Keratinocyte (primary cell): Measurements from ENCODE around the gene NCOA6.

Experiments
- EZH2 ChIP-seq: IDR thresholded peaks from one replicate; pipeline ENCODE4 v1.6.1; 2012; ENCODE audit warnings: inconsistent platforms, mild to moderate bottlenecking, low read length, moderate library complexity
- TF ChIP-seq, protein P1 (sequence below), 3 experiments: IDR thresholded peaks in 1 of 3; conservative IDR thresholded peaks in 1 of 3; optimal IDR thresholded peaks in 1 of 3; 2 replicates in 2 of 3; 3 replicates in 1 of 3; pipeline versions ENCODE3 to v1.5.1; 2011; ENCODE audit warnings: low read length in 3 of 3, mild to moderate bottlenecking in 3 of 3, moderate library complexity in 2 of 3, control low read depth in 1 of 3, inconsistent platforms in 1 of 3; ENCODE audit not compliant: insufficient read depth in 2 of 3; ENCODE audit errors: extremely low read depth in 1 of 3

DNA sequence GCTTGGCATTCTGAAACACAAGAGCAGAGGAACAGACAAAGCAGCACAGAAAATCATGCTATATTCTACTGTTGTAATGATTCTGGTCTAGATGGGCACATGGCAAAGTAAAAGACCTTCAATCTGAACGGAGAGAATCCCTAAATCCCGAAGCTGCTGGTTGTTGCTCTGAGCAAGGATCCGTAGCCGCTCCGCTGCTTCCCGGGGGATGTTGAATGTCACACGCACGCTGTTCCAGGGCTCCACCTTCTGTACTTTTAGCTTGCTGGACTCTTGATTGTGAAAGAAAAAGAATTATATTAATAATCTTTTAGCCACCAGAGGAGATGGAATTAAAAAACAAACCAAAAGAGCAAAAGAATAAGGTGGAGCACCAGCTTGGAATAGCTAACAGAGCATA, 49.3 kb downstream of the NCOA6 start:
- TF ChIP-seq, protein P1, sequence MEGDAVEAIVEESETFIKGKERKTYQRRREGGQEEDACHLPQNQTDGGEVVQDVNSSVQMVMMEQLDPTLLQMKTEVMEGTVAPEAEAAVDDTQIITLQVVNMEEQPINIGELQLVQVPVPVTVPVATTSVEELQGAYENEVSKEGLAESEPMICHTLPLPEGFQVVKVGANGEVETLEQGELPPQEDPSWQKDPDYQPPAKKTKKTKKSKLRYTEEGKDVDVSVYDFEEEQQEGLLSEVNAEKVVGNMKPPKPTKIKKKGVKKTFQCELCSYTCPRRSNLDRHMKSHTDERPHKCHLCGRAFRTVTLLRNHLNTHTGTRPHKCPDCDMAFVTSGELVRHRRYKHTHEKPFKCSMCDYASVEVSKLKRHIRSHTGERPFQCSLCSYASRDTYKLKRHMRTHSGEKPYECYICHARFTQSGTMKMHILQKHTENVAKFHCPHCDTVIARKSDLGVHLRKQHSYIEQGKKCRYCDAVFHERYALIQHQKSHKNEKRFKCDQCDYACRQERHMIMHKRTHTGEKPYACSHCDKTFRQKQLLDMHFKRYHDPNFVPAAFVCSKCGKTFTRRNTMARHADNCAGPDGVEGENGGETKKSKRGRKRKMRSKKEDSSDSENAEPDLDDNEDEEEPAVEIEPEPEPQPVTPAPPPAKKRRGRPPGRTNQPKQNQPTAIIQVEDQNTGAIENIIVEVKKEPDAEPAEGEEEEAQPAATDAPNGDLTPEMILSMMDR (optimal IDR thresholded peaks at IDR 0.05 in 1 of 3, IDR thresholded peaks at IDR 0.05 in 1 of 3, conservative IDR thresholded peaks at IDR 0.05 in 1 of 3; ENCODE audit: extremely low read depth in 1 of 3, insufficient read depth in 2 of 3, low read length in 3 of 3): no peak
- no peak for TF ChIP-seq EZH2
